ENCODE data around the gene DBP.
"Not testable (repeated sequence)": the region's sequence is repeated elsewhere in the genome, so short reads cannot be mapped to it uniquely, and the experiment has no call there.

DBP gene

DNA sequence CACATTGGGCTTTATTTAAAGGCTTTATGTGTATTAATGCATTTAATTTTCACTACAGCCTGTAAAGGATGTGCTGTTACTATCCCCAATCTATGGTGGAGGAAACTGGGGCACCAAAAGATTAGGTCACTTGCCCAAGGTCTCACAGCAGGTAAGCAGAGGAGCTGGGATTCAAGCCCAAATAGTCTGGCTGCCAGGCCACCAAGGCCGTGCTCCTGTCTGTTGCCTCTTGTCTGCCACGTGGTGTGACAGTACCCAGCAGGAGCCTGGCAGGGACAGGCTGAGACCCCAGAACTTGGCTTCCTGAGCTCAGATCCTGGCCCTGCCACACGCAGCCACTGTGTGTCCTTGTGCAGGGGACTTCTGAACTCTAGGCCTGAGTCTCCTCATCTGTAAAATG lies 31.2 kb upstream of the DBP start:
- FAIRE-seq: no peak
- DNase-seq (ENCODE audit: low spot score): no peak

DNA sequence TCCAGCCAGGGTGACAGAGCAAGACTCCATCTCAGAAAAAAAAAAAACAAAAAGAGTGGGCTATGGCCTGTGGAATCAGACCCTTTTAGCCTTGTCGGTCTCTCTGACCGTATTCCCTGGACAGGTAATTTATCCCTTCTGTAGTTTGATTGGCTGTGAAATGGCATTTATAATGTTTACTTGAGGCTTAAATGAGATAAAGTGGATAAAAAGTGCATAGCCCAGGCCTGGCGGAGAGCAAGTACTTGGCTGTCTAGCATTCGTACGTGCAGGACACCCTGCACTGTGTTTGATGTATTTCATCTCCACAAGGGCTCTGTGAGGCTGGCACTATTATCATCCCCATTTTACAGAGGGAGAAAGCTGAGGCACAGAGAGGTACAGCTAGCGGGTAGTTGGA lies 28.6 kb upstream of the DBP start:
- FAIRE-seq (no peak), DNase-seq (ENCODE audit: low spot score) (no peak)

DNA sequence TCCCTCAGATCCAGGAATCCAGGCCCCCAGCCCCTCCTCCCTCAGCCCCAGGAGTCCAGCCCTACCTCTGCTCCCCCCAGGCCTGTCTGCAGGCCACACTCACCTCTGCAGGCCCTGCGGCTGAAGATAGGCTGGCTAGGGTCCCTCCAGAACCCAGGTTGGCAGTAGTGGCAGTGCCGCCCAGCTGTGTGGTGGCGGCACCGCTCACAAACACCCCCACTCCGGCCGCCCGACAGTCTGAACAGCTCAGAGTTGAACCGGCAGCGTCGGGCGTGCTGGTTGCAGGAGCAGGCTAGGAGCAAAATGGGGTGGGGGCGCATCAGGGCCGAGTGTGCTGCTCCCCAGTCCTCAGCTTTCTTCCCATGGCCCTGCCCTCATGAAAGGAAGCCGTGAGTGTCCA lies 27.3 kb upstream of the DBP start:
- DNase-seq (ENCODE audit: low spot score) (no peak), FAIRE-seq (no peak)

DNA sequence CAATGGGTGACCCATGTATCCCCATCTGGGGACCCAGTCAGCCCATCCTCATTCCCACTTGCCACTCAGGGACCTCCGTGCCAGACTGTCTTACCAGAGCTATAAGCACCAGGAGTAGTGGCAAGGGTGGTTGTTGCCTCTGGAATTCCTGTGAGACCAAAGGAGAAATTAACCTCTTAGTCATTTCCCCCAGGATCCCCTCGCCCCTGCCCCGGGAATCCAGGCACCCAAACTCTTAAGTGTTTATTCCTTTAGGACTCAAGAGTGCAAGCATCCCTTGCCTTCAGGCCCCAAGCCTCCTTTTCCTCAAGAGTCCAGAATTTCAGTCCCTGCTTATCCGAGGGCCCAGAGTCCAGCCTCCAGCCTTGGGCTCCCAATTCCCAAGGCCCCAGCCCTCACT lies 26.5 kb upstream of the DBP start:
- FAIRE-seq: no peak
- no peak for DNase-seq (ENCODE audit: low spot score)

DNA sequence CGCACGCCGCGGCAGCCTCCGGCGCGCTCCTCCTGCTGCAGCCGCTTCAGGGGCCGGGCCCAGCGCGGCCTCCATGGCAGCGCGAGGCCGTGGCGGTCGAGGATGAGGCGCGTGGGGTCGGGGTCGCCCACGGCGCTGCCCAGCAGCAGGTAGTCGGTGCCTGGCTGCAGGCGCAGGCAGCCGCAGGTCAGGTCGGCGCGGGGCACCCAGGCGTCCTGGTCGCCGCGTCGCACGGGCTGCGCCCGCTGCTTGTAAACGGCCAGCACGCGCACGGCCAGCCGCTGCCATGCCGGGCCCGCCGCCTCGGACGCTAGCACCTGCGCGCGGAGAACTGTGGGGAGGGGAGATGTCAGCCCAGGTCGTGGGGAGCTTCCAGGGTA lies 24.5 kb upstream of the DBP start:
- FAIRE-seq: no peak
- DNase-seq (ENCODE audit: low spot score): no peak

DNA sequence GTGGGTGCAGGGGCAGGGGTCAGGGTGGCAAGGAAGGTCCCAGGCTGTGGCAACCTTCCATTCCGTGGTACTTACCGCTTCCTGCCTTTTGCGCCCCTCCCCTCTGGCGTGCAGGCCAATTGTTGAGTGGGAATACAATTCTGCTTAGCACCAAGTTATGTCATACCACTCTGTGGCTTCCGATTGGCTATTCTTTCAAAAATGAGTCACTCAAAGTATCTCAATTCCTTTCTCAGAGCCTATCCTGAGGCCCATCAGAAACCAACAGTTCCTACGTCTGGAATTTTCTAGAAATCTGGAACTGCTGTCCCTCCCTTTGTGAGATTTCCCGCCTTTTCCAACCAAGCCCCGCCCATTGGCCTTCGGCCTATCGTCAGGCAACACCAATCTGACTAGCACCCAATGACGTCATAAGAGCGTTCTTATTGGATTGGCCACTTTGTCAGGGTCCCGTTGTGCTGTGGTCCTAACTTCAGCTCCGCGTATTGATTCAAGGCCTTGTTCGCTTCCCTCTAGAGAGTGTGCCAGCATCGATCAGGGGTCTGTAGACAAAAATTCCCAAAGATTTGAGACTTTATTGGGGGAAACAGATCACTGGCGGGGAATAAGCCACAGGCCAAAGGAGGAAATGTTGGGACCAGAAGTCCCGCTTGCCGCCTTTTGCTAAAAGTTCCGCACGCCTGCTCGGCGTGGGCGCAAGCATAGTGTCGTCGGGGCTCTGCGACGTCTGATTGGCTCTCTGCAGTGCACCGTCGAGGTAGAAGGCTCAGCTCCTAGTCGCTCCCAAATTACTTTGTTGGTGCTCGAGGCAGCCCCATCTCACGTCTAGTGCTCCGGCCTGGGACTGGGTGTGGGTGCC lies 23.9 kb upstream of the DBP start:
- DNase-seq (ENCODE audit: low spot score) (peak; percentile 72), FAIRE-seq (no peak)

DNA sequence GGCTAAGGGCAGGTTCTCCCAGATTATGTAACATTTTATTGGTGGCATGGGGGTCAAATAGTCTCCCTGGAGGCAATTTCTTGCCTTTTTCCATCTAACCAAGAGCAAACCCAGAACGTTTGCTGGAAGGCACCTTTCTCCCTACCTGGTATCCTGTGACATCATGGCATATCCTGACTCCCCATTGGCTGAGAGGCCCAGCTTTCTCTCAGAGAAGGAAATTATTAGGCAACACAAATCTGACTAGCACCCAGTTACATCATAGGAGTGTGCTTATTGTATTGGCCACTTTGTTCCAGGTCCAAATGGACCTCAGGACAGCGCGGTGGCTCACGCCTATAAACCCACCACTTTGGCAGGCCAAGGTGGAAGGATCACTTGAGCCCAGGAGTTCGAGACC lies 22.6 kb upstream of the DBP start:
- no peak for DNase-seq (ENCODE audit: low spot score)

DNA sequence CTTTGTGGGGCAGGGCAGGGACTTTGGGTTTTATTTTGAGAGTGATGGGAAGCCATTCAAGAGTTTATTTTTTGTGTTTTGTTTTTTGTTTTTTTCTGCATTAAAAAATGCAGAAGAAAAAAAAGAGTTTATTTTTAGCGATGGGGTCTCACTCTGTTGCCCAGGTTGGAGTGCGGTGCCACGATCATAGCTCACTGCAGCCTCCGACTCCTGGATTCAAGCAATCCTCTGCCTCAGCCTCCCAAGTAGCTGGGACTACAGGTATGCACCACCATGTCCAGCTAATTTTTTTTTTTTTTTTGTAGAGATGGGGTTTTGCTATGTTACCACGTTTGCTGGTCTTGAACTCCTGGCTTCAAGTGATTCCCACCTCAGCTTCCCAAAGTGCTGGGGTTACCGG lies 21.3 kb upstream of the DBP start:
- FAIRE-seq (no peak), DNase-seq (ENCODE audit: low spot score) (no peak)

More for the DNA sequence above, 22.6 kb upstream of the DBP start:
- no peak for FAIRE-seq

DNA sequence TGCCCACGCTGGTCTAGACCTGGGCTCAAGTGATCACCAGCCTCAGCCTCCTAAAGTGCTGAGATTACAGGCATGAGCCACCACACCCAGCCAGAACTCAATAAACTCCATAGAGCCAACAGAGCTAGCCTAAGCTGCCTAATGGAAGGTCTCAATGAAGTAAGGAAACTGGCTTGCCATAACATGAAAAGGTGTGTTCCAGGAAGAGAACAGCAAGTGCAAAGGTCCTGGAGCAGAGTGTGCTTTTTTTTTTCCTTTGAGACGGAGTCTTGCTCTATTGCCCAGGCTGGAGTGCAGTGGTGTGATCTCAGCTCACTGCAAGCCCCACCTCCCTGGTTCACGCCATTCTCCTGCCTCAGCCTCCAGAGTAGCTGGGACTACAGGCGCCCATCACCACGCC lies 20.6 kb upstream of the DBP start:
- not testable (repeated sequence) for FAIRE-seq; DNase-seq (ENCODE audit: low spot score)

DNA sequence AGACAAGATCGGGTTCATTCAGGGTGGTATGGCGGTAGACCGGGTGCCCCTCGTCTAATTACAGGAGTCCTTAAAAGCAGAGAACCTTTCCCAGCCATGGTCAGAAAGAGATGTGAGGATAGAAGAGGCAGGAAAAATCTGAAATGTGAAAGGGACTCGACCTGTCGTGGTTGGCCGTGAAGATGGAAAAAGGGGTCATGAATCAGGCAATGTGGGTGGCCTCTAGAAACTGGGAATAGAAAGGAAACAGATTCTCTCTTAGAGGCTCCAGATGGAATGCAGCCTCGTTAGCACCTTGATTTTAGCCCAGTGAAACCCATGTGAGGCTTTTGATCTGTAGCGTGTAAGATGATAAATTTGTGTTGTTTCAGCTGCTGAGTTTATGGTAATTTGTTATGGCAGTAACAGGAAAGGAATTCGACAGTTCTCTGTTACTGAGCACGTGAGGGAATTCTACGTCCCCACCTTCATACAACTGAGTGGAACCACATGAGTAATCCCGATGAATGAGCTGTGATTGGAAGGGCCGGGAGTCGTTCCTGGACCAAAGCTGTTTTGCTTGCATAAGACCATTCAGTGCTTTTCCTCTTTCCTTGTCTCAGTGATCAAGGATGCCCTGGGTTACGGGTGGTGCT lies 19.8 kb upstream of the DBP start:
- DNase-seq (ENCODE audit: low spot score) (peak; percentile 63), FAIRE-seq (no peak)

DNA sequence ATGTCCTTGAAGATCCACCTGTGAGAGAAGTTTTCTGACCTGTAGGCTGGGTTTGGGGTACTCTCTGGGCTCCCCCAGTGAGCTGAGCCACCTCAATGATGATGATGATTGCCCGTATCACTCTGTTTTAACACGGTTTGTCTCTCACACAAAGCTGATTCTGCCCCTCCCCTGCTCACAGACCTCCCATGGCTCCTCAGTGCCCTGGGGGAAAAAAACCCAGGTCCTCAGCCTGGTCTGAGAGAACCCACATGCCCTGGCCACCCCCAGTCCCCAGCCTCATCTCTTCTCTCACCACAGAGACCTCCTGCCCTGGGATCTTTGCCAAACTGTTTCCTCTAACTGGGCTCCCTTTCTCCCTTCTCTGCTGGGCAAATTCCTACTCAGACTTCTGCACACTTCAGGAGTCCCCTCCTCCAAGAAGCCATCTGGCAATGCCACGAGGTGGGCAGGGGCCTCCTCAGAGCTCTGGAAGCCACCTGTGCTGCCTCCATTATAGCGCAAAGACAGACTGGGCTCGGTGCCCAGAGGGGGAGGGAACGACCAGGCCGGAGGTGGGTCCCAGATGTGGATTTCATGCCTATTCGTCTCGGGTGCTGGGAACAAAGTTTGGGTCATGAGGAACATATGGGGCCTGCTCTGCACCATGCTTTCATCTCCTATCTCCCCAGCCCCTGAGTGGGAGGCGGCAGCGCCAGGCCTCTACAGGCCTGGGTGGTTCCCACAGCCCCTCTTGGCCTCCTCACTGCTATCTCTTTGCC lies 17.3 kb upstream of the DBP start:
- DNase-seq (ENCODE audit: low spot score) (no peak), FAIRE-seq (no peak)

DNA sequence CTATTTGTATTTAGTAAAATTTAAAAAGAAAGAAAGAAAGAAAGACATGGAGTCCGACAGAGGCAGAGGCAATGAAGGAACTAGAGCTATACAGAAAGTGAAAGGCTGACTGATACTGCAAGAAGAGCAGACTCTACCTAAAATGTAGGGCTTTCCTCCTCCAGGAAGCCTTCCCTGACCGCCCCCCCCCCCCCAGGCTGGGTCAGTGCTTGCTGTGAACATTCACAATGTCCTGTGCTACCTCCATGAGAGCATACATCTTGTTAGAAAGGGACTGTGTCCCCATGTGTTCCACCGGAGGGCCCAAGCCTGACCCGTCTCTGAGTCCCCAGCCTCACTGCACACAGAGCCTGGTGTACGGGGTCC lies 14.5 kb upstream of the DBP start:
- DNase-seq (ENCODE audit: low spot score) (no peak), FAIRE-seq (no peak)

DNA sequence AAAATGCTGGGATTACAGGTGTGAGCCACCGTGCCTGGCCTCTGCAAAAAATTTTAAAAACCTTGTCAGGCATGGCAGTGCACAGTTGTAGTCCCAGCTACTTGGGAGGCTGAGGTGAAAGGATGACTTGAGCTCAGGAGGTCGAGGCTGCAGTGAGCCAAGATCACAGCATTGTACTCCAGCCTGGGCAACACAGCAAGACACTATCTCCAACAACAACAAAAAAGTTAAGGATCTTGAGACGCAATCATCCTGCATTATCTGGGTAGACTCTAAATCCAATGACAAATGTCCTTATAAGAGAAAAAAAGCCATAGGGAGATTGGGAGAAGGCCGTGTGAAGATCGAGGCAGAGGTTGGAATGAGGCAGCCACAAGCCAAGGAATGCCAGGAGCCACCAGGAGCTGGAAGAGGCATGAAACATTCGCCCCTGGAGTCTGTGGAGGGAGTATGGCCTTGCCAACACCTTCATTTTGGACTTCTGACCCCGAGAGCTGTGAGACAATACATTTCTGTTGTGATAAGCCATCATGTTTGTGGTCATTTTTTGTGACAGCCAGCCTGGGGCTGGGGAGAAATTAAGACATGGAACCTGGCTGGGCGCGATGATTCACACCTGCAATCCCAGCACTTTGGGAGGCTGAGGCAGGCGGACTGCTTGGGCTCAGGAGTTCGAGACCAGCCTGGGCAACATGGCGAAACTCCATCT lies 13.9 kb upstream of the DBP start:
- DNase-seq (ENCODE audit: low spot score) (no peak), FAIRE-seq (no peak)

DNA sequence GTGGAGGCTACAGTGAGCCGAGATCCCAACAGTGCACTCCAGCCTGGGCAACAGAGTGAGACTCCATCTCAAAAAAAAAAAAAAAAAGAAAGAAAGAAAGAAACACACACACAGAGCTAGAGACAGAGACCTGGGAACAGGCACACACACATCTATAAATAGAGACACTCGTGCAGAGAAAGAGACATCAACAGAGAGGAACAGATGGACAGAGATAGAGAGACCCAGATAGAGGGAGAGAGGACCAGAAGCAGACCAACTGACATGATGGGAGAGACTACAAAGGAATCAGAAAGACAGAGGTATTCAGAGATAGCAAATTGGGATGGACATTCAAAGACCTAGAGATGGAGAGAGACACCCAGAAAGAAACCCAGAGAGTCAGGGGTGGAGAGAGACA lies 11.0 kb upstream of the DBP start:
- no peak for DNase-seq (ENCODE audit: low spot score)
- FAIRE-seq: no peak

DNA sequence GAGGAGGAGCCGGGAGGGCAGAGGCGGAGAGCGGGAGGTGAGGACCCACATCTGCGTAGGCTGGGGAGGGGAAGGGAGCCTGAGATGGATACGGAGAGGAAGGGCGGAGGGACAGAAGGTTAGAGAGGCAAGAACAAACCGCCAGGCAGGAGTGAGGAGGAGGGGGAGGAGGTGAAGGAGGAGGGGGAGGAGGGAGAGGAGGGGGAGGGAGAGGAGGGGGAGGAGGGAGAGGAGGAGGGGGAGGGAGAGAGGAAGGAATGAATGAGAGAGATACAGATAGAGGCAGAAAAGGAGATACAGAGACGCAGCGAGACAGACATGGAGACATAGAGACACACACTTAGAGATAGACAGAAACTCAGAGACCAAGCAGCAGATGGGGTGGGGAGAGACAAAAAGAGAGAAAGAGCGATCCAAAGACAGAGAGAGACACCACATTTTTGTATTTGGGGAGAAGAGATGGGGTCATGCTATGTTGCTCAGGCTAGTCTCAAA lies 9.6 kb upstream of the DBP start:
- DNase-seq (ENCODE audit: low spot score): no peak
- FAIRE-seq: no peak

DNA sequence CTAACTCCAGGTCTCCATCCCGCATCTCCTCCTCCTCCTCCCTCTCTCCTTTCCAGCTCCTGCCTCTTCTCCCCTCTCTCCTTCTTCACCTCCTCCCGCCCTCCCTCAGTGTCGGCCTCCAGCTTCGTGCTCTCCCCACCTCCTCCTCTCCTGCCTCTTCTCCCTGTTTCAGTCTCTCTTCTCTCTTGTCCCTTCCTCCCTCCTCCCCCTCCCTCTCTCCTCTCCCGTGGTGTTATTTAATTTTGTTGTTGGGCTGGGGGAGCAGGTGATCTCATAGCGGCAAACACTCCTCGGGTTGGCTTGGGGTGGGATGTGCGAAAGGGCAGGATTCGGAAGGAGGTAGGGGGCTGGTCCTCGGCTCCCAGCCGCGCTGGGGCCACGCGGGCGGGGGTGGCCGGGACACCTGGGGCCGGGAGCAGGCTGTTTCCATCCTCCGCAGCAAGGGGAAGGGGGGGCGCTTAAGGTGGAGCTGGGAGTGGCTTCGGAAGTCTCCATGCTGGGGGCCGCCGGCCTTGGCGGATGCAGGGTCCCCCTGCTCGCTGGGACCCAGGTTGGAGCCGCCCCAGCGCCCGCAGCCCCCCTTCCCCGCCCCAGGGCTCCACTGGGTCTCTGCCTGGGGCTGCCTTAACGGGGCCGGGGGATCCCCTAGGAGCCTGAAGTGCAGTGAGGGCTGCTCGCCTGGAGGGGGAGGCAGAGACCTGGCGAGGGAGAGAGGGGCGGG lies 9.0 kb upstream of the DBP start, which contains the start of gene CA11:
Gene CA11, minus strand, starts transcription at position 187 of the 721 bp plus-strand sequence. CDS start 555 bp downstream, outside the sequence.
- FAIRE-seq (no peak), DNase-seq (ENCODE audit: low spot score) (peak; percentile 90)

DNA sequence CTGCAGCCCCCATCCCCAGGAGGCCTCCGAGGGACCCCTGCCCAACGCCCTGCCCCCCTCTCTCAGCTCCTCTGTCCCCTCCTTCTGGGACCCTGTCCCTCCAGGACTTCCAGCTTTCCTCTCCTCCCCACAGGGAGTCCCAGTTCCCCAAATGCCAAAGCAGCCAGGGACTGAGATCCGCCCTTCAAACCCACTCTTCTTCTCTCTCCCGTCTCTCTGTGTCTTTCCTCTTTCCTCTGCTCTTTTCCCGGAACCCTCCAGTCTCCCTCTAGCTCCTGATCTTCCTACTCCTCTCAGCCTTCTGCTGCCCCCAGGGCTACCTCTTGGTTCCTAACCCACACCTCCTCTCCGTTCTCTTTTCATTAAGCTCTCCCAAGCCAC lies 8.4 kb upstream of the DBP start:
- FAIRE-seq: no peak
- no peak for DNase-seq (ENCODE audit: low spot score)

DNA sequence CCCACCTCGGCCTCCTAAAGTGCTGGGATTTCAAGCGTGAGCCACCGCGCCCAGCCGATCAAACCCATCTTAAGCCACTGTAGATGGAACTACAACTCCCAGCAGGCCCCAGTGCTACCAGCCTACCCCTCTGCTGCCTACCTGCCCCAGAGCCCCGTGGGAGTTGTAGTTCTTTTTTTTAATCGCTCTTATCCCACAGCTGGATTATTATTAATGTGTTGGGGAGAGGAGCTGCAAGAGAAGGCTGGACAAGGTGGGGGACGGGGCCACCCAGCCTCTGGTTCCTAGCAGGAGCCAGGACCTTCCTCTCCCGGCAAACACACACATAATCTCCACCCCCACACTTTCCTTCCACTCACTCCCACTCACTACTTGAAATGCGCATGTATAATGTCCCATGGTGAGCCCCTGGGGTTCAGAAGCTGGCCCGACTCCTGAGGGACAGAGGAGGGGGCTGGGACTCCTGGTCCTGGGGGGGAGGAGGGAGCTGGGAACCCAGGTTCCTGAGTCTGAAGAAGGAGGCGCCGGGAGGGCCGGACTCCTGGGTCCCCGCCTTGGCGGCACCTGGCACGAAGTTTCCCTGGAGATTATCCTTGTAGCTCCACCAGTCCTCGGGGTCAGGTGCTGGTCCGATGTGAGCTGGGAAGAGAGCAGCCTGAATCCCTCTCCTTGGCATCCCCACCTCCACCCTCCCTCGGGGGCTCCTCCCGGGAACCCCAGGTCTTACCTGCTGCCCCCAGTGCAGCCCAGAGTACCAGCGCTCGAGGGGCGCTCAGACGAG lies 7.8 kb upstream of the DBP start:
- FAIRE-seq (no peak), DNase-seq (ENCODE audit: low spot score) (no peak)

DNA sequence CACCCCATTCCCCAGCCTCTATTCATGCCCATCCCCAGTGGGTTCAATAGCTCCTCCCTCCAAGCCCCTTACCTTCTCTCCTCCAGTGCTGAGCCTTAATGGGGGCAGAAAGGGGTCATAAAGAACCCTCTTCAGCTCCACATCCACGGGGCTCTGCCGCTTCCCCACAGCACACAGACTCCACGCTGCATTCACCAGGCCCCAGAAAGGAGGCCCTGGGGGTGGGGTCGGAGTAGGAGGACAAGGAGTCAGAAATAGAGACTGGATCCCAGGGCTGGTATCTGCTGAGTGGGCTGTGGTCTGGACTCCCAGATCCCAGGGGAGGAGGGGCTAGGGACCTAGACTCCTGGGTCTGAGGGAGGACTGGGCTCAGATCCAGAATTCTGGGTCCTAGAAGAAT lies 7.2 kb upstream of the DBP start:
- FAIRE-seq (no peak), DNase-seq (ENCODE audit: low spot score) (no peak)

DNA sequence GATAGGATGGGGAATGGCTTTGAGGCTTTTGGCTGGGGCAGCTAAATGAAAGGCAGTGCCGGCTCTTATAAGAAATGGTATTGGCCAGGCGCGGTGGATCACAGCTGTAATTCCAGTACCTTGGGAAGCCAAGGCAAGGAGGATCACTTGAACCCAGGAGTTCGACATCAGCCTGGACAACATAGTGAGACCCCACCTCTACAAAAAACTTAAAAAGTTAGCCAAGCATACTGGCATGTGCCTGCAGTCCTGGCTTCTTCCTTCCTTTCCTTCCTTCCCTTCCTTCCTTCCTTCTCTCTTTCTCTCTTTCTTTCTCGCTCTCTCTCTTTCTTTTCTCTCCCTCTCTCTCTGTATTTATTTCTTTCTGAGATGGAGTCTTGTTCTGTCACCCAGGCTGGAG lies 5.7 kb upstream of the DBP start:
- DNase-seq (ENCODE audit: low spot score): no peak
- FAIRE-seq: no peak
